Skeletal muscle satellite cell (primary cell): ENCODE measurements around the gene SAMSN1.

ENCODE experiments used
- H3K27me3 ChIP-seq: 2 replicates; pipeline ENCODE4 v1.7.0; 2013; ENCODE audit warnings: low read length; ENCODE audit not compliant: control insufficient read depth, insufficient read depth
- H3K36me3 ChIP-seq: 2 replicates; pipeline ENCODE4 v1.7.0; 2013; ENCODE audit warnings: mild to moderate bottlenecking, control low read depth, low read length; ENCODE audit not compliant: insufficient read depth
- H3K4me1 ChIP-seq: 2 replicates; pipeline ENCODE4 v1.7.0; 2013; ENCODE audit warnings: low read length; ENCODE audit not compliant: control insufficient read depth, insufficient read depth
- H3K4me2 ChIP-seq: 2 replicates; pipeline ENCODE4 v1.7.0; 2013; ENCODE audit warnings: mild to moderate bottlenecking, low read length
- H3K4me3 ChIP-seq: 2 replicates; pipeline ENCODE4 v1.7.0; 2013; ENCODE audit warnings: low read length
- H3K9ac ChIP-seq: 2 replicates; pipeline ENCODE4 v1.7.0; 2013; ENCODE audit warnings: mild to moderate bottlenecking, low read depth, low read length, moderate library complexity
- H3K9me3 ChIP-seq: replicated peaks from 2 replicates; pipeline ENCODE4 v1.7.0; 2013; ENCODE audit warnings: mild to moderate bottlenecking, control low read depth, low read length

Gene SAMSN1

GRCh38 chr21:14452031-14452726, 93.9 kb downstream of the SAMSN1 start:
- H3K36me3 ChIP-seq: no peaks in the 10 kb centered on the region

GRCh38 chr21:14451546-14451945, 94.6 kb downstream of the SAMSN1 start:
- Histone ChIP-seq H3K4me2 (no peak overlapping the region), H3K9ac (no peak overlapping the region), H3K9me3 (no peaks in the 10 kb centered on the region), H3K36me3 (no peaks in the 10 kb centered on the region), H3K27me3 (no peaks in the 10 kb centered on the region), H3K4me3 (no peak overlapping the region), H3K4me1 (no peaks in the 10 kb centered on the region)

More at GRCh38 chr21:14452031-14452726, 93.9 kb downstream of the SAMSN1 start:
- Histone ChIP-seq H3K4me1 (no peaks in the 10 kb centered on the region), H3K4me2 (no peak overlapping the region), H3K27me3 (no peaks in the 10 kb centered on the region), H3K4me3 (no peak overlapping the region), H3K9ac (no peak overlapping the region), H3K9me3 (no peaks in the 10 kb centered on the region)

GRCh38 chr21:14448784-14449183, 97.3 kb downstream of the SAMSN1 start:
- Histone ChIP-seq H3K4me2 (no peak overlapping the region), H3K4me1 (no peaks in the 10 kb centered on the region), H3K4me3 (no peak overlapping the region), H3K9me3 (no peaks in the 10 kb centered on the region), H3K36me3 (no peaks in the 10 kb centered on the region), H3K27me3 (no peaks in the 10 kb centered on the region), H3K9ac (no peak overlapping the region)

GRCh38 chr21:14438211-14438610, 107.9 kb downstream of the SAMSN1 start:
- Histone ChIP-seq H3K4me1 (no peaks in the 10 kb centered on the region), H3K4me2 (no peak overlapping the region), H3K9ac (no peak overlapping the region), H3K36me3 (no peaks in the 10 kb centered on the region), H3K4me3 (no peak overlapping the region), H3K9me3 (no peaks in the 10 kb centered on the region), H3K27me3 (no peaks in the 10 kb centered on the region)

- H3K4me1 ChIP-seq: no peaks in the 10 kb centered on the region
- H3K4me2 ChIP-seq: no peak overlapping the region
- H3K4me3 ChIP-seq: no peak overlapping the region
- no peaks in the 10 kb centered on the region for H3K27me3 ChIP-seq
- H3K36me3 ChIP-seq: no peaks in the 10 kb centered on the region
- H3K9me3 ChIP-seq: no peaks in the 10 kb centered on the region
- H3K9ac ChIP-seq: no peak overlapping the region
Measured at GRCh38 chr21:14435423-14435822, 110.7 kb downstream of the SAMSN1 start.
